Calu3 (cell line): ENCODE data around the gene KHDRBS1. TPM values are rescaled to one million over a fixed set of nuclear protein-coding genes. Genes with fewer than 3 reads are reported as not detected.

Experiments
- BruUV-seq: library from RNA; stranded (reverse); fragments of 400-500 nt; replicated peaks from 2 replicates; lab custom pipeline; 2021; lab: Mats Ljungman, UMichigan
- CTCF ChIA-PET: fragments of 300-600 bp; sonication (Branson Sonifier 250); formaldehyde crosslinking; loops from one replicate; lab custom pipeline; 2022; ENCODE audit warnings: antibody characterized with exemption; lab: Charles Lee
- DNase-seq: peaks from one replicate; pipeline ENCODE4 v3.0.0; 2022
- H3K27ac Mint-ChIP-seq: one replicate; pipeline ENCODE4 v1.8.0; 2022; ENCODE audit warnings: mixed read lengths; ENCODE audit not compliant: unreplicated experiment
- H3K27me3 Mint-ChIP-seq: one replicate; pipeline ENCODE4 v1.8.0; 2022; ENCODE audit warnings: mixed read lengths; ENCODE audit not compliant: unreplicated experiment
- H3K36me3 Mint-ChIP-seq: one replicate; pipeline ENCODE4 v1.8.0; 2022; ENCODE audit warnings: mild to moderate bottlenecking, moderate library complexity, mixed read lengths; ENCODE audit not compliant: insufficient read depth, unreplicated experiment
- H3K4me1 Mint-ChIP-seq: one replicate; pipeline ENCODE4 v1.8.0; 2022; ENCODE audit warnings: mild to moderate bottlenecking, low read depth, mixed read lengths; ENCODE audit not compliant: unreplicated experiment
- H3K4me3 Mint-ChIP-seq: one replicate; pipeline ENCODE4 v1.8.0; 2022; ENCODE audit warnings: mild to moderate bottlenecking, low read depth, moderate library complexity, mixed read lengths; ENCODE audit not compliant: unreplicated experiment
- H3K9me3 Mint-ChIP-seq: one replicate; pipeline ENCODE4 v1.8.0; 2022; ENCODE audit warnings: low read depth, mixed read lengths; ENCODE audit not compliant: unreplicated experiment
- intact Hi-C: fragments of 100-400 bp; cut with micrococcal nuclease; formaldehyde crosslinking; loops from one replicate; pipeline ENCODE4 v1.10.0; 2022; ENCODE audit not compliant: unreplicated experiment
- total RNA-seq: library from RNA; stranded (reverse); gene quantifications from 2 replicates; pipeline ENCODE4 v1.2.3, GENCODE V29; 2022
- TF ChIP-seq, protein P1 (sequence below): fragments of 200-600 bp; IDR thresholded peaks from one replicate; pipeline ENCODE4 v1.8.0; 2022; ENCODE audit warnings: antibody characterized with exemption; ENCODE audit not compliant: unreplicated experiment

The KHDRBS1 gene
- total RNA-seq, 1 experiment from 2014 or later: 158 TPM

DNA sequence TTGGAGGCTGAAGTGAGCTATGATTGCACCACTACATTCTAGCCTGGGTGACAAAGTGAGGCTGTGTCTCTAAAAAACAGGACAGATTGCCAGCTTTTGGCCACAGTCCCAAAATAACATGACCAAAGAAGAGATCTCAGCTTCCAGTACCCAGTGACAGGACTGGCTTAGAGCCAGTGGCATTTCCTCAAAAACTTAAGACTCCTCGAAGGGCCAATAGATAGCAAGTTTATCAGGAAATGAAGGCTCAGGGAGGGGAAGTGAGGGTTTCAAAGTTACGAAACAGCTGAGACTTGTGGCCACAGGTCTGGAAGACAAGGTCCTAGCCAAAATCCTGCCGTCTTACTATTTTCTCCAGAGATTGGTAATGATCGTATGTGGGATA is 52.8 kb downstream of the KHDRBS1 start:
- Mint-ChIP-seq H3K27ac (peak overlapping the region; percentile 60), H3K27me3 (peaks cover 10% of the 10 kb centered on the region), H3K36me3 (peaks cover 72% of the 10 kb centered on the region), H3K9me3 (no peaks in the 10 kb centered on the region), H3K4me1 (peaks cover 22% of the 10 kb centered on the region), H3K4me3 (no peak overlapping the region)
- BruUV-seq: no TSS peak
- TF ChIP-seq, protein P1, sequence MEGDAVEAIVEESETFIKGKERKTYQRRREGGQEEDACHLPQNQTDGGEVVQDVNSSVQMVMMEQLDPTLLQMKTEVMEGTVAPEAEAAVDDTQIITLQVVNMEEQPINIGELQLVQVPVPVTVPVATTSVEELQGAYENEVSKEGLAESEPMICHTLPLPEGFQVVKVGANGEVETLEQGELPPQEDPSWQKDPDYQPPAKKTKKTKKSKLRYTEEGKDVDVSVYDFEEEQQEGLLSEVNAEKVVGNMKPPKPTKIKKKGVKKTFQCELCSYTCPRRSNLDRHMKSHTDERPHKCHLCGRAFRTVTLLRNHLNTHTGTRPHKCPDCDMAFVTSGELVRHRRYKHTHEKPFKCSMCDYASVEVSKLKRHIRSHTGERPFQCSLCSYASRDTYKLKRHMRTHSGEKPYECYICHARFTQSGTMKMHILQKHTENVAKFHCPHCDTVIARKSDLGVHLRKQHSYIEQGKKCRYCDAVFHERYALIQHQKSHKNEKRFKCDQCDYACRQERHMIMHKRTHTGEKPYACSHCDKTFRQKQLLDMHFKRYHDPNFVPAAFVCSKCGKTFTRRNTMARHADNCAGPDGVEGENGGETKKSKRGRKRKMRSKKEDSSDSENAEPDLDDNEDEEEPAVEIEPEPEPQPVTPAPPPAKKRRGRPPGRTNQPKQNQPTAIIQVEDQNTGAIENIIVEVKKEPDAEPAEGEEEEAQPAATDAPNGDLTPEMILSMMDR: no peak
- CTCF ChIA-PET: interaction anchor here (1.3 kb wide), 1 partner anchor 42 kb away, joined by 3 read pairs; the partner anchor contains the start of gene KPNA6
- peak; percentile 73 for DNase-seq
- intact Hi-C loops: loop anchor here (2.0 kb wide), 1 partner anchor 42 kb away; the partner anchor contains the start of gene KPNA6

DNA sequence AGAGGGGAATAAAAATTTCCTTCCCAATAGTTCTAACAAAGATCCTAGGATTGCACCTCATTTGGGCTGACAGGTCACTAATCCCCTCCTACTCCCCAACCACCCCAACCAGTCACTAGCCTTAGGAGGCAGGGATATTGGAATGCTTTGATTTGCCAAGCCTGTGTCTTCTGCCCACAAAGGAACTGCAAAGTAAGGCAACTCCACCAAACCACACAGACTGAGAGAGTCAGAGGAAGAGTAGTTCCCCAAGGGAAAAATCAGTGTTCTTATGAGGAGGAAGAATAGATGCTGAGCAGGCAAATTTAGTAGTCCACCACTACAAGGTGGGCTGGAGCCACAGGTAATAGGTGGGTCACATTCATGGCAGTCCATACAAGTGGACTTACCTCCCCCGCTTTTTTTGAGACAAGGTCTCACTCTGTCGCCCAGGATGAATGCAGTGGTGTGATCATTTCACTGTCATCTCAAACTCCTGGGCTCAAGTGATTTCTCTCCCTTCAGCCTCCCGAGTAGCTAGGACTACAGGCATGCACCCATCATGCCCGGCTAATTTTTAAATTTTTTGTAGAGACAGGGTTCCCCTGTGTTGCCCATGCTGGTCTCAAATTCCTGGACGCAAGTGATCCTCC is 55.4 kb downstream of the KHDRBS1 start:
- TSS peak; percentile 17 for BruUV-seq

DNA sequence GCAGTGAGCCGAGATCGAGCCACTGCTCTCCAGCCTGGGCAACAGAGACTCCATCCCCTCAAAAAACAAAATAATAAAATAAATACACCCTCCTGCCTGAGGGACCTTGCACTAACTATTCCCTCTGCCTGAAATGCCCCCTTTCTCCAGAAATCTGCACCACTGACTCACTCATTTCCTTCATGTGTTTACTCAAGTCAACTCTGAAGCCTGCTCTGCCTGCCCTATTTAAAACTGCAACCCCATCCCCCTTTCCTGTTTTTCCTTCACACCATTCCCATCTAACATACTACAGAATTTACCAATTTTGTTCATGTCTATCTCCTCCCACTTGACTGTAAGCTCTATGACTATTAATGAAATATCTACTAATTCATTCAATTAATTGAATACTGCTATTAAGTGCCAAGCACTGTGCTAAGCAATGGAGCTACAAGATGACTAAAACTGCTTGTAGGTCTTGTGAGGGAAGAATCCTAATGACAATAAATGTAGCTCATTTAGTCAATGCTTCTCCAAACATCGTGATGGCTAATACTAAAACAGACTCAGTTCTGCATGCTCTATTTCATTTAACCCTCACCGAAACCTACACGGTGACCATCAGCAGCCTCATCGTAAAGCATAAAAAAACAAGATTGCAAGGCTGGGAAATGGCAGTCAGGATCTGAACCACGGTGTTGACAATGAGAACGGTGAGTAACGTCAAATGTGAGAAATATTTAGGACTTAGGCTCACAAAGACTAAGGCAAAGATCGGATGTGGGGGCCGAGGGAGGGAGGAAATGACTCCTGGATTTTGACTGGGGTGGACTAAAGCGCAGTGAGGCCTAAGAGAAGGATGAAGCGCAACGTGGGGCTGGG is 58.3 kb downstream of the KHDRBS1 start:
- no TSS peak for BruUV-seq
- TF ChIP-seq, protein P1: no peak
- peak overlapping the region; percentile 81 for H3K27ac Mint-ChIP-seq
- intact Hi-C loops: no loop called here
- CTCF ChIA-PET: interaction anchor here (1.1 kb wide), 1 partner anchor 10 kb away, joined by 3 read pairs; no protein-coding TSS in a partner anchor
- peaks cover 10% of the 10 kb centered on the region for H3K27me3 Mint-ChIP-seq
- peaks cover 20% of the 10 kb centered on the region for H3K4me1 Mint-ChIP-seq
- H3K36me3 Mint-ChIP-seq: peaks cover 48% of the 10 kb centered on the region
- DNase-seq: no peak
- H3K4me3 Mint-ChIP-seq: peak overlapping the region; percentile 100
- no peaks in the 10 kb centered on the region for H3K9me3 Mint-ChIP-seq

More for the DNA sequence above, 55.4 kb downstream of the KHDRBS1 start:
- Mint-ChIP-seq H3K27me3 (peaks cover 10% of the 10 kb centered on the region), H3K4me1 (peaks cover 20% of the 10 kb centered on the region), H3K36me3 (peaks cover 71% of the 10 kb centered on the region), H3K27ac (no peak overlapping the region), H3K4me3 (no peak overlapping the region), H3K9me3 (no peaks in the 10 kb centered on the region)
- CTCF ChIA-PET: no interaction called here
- TF ChIP-seq, protein P1: no peak
- intact Hi-C loops: no loop called here
- DNase-seq: no peak

DNA sequence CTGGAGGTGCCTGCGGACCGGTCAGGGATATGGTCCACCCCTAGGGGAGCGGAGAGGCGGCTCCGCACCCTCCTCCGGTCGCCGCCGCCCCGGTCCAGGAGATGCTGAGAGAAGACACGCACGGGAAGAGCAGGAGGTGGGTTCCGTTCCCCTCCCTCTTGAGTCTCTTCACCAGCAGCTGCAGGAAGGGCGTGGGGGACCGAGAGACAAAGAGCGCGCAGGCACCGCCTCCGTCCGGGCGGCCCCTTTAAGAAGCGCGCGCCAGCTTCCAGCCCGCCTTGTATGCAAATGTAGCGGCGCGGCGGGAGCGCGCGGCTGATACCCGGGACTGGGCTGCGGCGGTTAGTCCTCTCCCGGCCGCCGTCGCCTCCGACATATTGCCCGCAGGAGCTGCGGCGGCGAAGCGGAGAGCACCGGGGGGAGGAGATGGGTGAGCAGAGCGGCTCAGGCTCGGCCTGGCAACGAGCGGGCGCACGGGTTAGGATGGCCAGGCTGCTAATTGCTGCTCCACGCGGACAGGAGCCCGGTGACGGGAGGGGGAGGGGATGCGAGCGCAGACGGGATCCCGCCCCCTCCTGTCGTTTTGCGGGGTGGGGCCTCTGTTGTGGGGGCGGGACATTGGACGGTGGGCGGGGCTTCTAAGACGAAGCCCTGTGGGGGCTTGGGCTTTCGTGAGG is 59.1 kb downstream of the KHDRBS1 start, which contains the start of gene TMEM39B:
Gene TMEM39B (plus strand): TSS at position 318 of the 677 bp plus-strand sequence. CDS start 109 bp downstream, at position 427.
- no TSS peak for BruUV-seq
- H3K27me3 Mint-ChIP-seq: peaks cover 10% of the 10 kb centered on the region
- TF ChIP-seq, protein P1: no peak
- peak within 1 kb of the TSS; percentile 81 for H3K27ac Mint-ChIP-seq
- H3K9me3 Mint-ChIP-seq: no peaks in the 10 kb centered on the region
- CTCF ChIA-PET: interaction anchor here (0.6 to 1.4 kb wide), 9 partner anchors 9 to 1894 kb away, joined by 3 to 5 read pairs (median 4); partner anchors contain the start of gene KPNA6
- H3K4me1 Mint-ChIP-seq: peaks cover 20% of the 10 kb centered on the region
- DNase-seq: peak; percentile 90
- intact Hi-C loops: no loop called here
- peak within 1 kb of the TSS; percentile 100 for H3K4me3 Mint-ChIP-seq
- H3K36me3 Mint-ChIP-seq: peaks cover 44% of the 10 kb centered on the region
